Measurements from ENCODE around the gene TFRC.
"Not testable (repeated sequence)": the region's sequence is repeated elsewhere in the genome, so short reads cannot be mapped to it uniquely, and the experiment has no call there.

The TFRC gene

GRCh38 chr3:196081002-196081833, 672 bp downstream of the TFRC start:
- DNase-seq: peak; percentile 41

GRCh38 chr3:196080101-196080846, 1.6 kb downstream of the TFRC start:
- DNase-seq: not testable (repeated sequence)

GRCh38 chr3:196079682-196080081, 2.2 kb downstream of the TFRC start:
- no peak for DNase-seq

GRCh38 chr3:196075013-196075412, 6.9 kb downstream of the TFRC start:
- DNase-seq: no peak

- DNase-seq: peak; percentile 36
Observed at GRCh38 chr3:196073255-196073753, 8.6 kb downstream of the TFRC start.

GRCh38 chr3:196072313-196072712, 9.6 kb downstream of the TFRC start:
- no peak for DNase-seq

GRCh38 chr3:196068812-196069211, 13.1 kb downstream of the TFRC start:
- not testable (repeated sequence) for DNase-seq

GRCh38 chr3:196067439-196067838, 14.5 kb downstream of the TFRC start:
- no peak for DNase-seq

GRCh38 chr3:196063971-196064370, 17.9 kb downstream of the TFRC start:
- DNase-seq: no peak

- DNase-seq: no peak
Observed at GRCh38 chr3:196063456-196063855, 18.4 kb downstream of the TFRC start.

GRCh38 chr3:196063049-196063448, 18.8 kb downstream of the TFRC start:
- no peak for DNase-seq

- DNase-seq: no peak
Observed at GRCh38 chr3:196060834-196061233, 21.1 kb downstream of the TFRC start.

- no peak for DNase-seq
Observed at GRCh38 chr3:196057760-196058331, 24.0 kb downstream of the TFRC start.

GRCh38 chr3:196056371-196056770, 25.5 kb downstream of the TFRC start:
- not testable (repeated sequence) for DNase-seq

- DNase-seq: no peak
Observed at GRCh38 chr3:196055683-196056270, 26.1 kb downstream of the TFRC start.

- DNase-seq: no peak
Observed at GRCh38 chr3:196055240-196055639, 26.6 kb downstream of the TFRC start.

- no peak for DNase-seq
Observed at GRCh38 chr3:196054661-196055060, 27.2 kb downstream of the TFRC start.

- DNase-seq: no peak
Observed at GRCh38 chr3:196053487-196053886, 28.4 kb downstream of the TFRC start.

- DNase-seq: no peak
Observed at GRCh38 chr3:196051282-196052076, 30.4 kb downstream of the TFRC start.

- no peak for DNase-seq
Observed at GRCh38 chr3:196050597-196050996, 31.3 kb downstream of the TFRC start.

- DNase-seq: no peak
Observed at GRCh38 chr3:196049653-196050052, 32.2 kb downstream of the TFRC start.

GRCh38 chr3:196048922-196049598, 32.8 kb downstream of the TFRC start:
- DNase-seq: no peak

Data from NCI-H2029 (cell line).